IMR-90 (cell line): ENCODE results near the gene GLE1. TPM values are rescaled to one million over a fixed set of nuclear protein-coding genes. Genes with fewer than 3 reads are reported as not detected.

Experiments
- ATAC-seq: fragments of 200-7000 bp; cut with Tn5 transposase; 2 replicates; pipeline ENCODE4 v1.9.1; 2020; ENCODE audit warnings: low read depth, mild to moderate bottlenecking, moderate library complexity
- BruUV-seq: library from RNA; stranded (reverse); fragments of 400-500 nt; replicated peaks from 2 replicates; lab custom pipeline; 2021; lab: Mats Ljungman, UMichigan
- CTCF ChIA-PET: fragments of 300-600 bp; formaldehyde crosslinking; extraction: SDS; loops from one replicate; lab custom pipeline; 2021; ENCODE audit warnings: antibody characterized with exemption; lab: Yijun Ruan, JAX
- POLR2A ChIA-PET: fragments of 300-600 bp; sonication (Branson Sonifier 250); formaldehyde crosslinking; loops from one replicate; lab custom pipeline; 2022; ENCODE audit warnings: antibody characterized with exemption; ENCODE audit not compliant: unreplicated experiment; lab: Charles Lee
- DNase-seq: peaks from one replicate; pipeline ENCODE4 v3.0.0; 2013
- H2AFZ ChIP-seq: replicated peaks from 2 replicates; pipeline ENCODE3; 2013; ENCODE audit warnings: low read length, mild to moderate bottlenecking; ENCODE audit not compliant: poor library complexity
- H2AK5ac ChIP-seq: 2 replicates; pipeline ENCODE4 v1.6.1; 2013; ENCODE audit warnings: low read depth, low read length, inconsistent platforms
- H2AK9ac ChIP-seq: replicated peaks from 2 replicates; pipeline ENCODE3; 2013; ENCODE audit warnings: mild to moderate bottlenecking, low read depth, low read length, moderate library complexity; ENCODE audit not compliant: poor library complexity
- H2BK120ac ChIP-seq: 2 replicates; pipeline ENCODE4 v1.6.1; 2013; ENCODE audit warnings: low read depth, low read length, inconsistent platforms
- H2BK15ac ChIP-seq: 3 replicates; pipeline ENCODE4 v1.6.1; 2013; ENCODE audit warnings: low read depth, low read length, inconsistent platforms
- H2BK20ac ChIP-seq: 2 replicates; pipeline ENCODE4 v1.6.1; 2013; ENCODE audit warnings: low read depth, mild to moderate bottlenecking, inconsistent platforms, low read length, moderate library complexity
- H2BK5ac ChIP-seq: 2 replicates; pipeline ENCODE4 v1.6.1; 2013; ENCODE audit warnings: mild to moderate bottlenecking, low read depth, low read length, inconsistent platforms; ENCODE audit not compliant: poor library complexity, severe bottlenecking
- H3K14ac ChIP-seq: replicated peaks from 2 replicates; pipeline ENCODE4 v1.6.1; 2013; ENCODE audit warnings: low read depth, low read length, inconsistent platforms
- H3K18ac ChIP-seq: 2 replicates; pipeline ENCODE4 v1.6.1; 2013; ENCODE audit warnings: low read depth, low read length, control low read depth
- H3K23ac ChIP-seq: 2 replicates; pipeline ENCODE4 v1.6.1; 2013; ENCODE audit warnings: low read depth, low read length, inconsistent platforms
- H3K27ac ChIP-seq: 2 replicates; pipeline ENCODE4 v1.5.1; 2013; ENCODE audit warnings: mild to moderate bottlenecking, control low read depth, low read length; ENCODE audit not compliant: insufficient read depth
- H3K27me3 ChIP-seq: 2 replicates; pipeline ENCODE4 v1.6.1; 2013; ENCODE audit warnings: low read length; ENCODE audit not compliant: control insufficient read depth, insufficient read depth
- H3K36me3 ChIP-seq: 2 replicates; pipeline ENCODE4 v1.6.1; 2013; ENCODE audit warnings: low read length, mixed read lengths; ENCODE audit not compliant: control insufficient read depth, insufficient read depth
- H3K4ac ChIP-seq: 2 replicates; pipeline ENCODE4 v1.6.1; 2013; ENCODE audit warnings: low read depth, low read length, inconsistent platforms
- H3K4me1 ChIP-seq: 2 replicates; pipeline ENCODE4 v1.6.1; 2013; ENCODE audit warnings: low read length, mixed read lengths; ENCODE audit not compliant: control insufficient read depth, insufficient read depth
- H3K4me2 ChIP-seq: 2 replicates; pipeline ENCODE4 v1.6.1; 2013; ENCODE audit warnings: low read depth, mild to moderate bottlenecking, control low read depth, low read length, moderate library complexity
- H3K4me3 ChIP-seq: 2 replicates; pipeline ENCODE4 v1.5.1; 2013; ENCODE audit warnings: low read depth, mild to moderate bottlenecking, control low read depth, low read length, moderate library complexity; ENCODE audit not compliant: insufficient read depth
- H3K56ac ChIP-seq: 2 replicates; pipeline ENCODE4 v1.6.1; 2013; ENCODE audit warnings: low read length, inconsistent platforms; ENCODE audit not compliant: insufficient read depth; ENCODE audit errors: extremely low read depth
- H3K79me1 ChIP-seq, 2 experiments: 2 replicates each; pipeline ENCODE4 v1.6.1; 2013; ENCODE audit warnings: low read length in 2 of 2, inconsistent platforms in 1 of 2, low read depth in 1 of 2
- H3K9ac ChIP-seq: 2 replicates; pipeline ENCODE4 v1.6.1; 2013; ENCODE audit warnings: low read depth, low read length, control low read depth
- H3K9me1 ChIP-seq: 2 replicates; pipeline ENCODE4 v1.6.1; 2013; ENCODE audit warnings: low read length, inconsistent platforms; ENCODE audit not compliant: insufficient read depth
- H3K9me3 ChIP-seq: 2 replicates; pipeline ENCODE4 v1.6.1; 2013; ENCODE audit warnings: low read length; ENCODE audit not compliant: control insufficient read depth, insufficient read depth
- H4K20me1 ChIP-seq: 2 replicates; pipeline ENCODE4 v1.6.1; 2013; ENCODE audit warnings: low read length, inconsistent platforms; ENCODE audit not compliant: insufficient read depth
- H4K5ac ChIP-seq: 2 replicates; pipeline ENCODE4 v1.6.1; 2013; ENCODE audit warnings: mild to moderate bottlenecking, low read depth, low read length, control low read depth
- H4K8ac ChIP-seq, 2 experiments: 2 replicates each; pipeline ENCODE4 v1.6.1; 2013; ENCODE audit warnings: low read depth in 2 of 2, low read length in 2 of 2, control low read depth in 1 of 2, inconsistent platforms in 1 of 2
- H4K91ac ChIP-seq: 2 replicates; pipeline ENCODE4 v1.6.1; 2013; ENCODE audit warnings: low read depth, low read length, inconsistent platforms; ENCODE audit not compliant: insufficient read depth
- BHLHE40 ChIP-seq: fragments of 150-350 bp; IDR thresholded peaks from 2 replicates; pipeline ENCODE4 v1.6.1; 2016; ENCODE audit warnings: mild to moderate bottlenecking, low read depth, low read length
- CEBPB ChIP-seq: IDR thresholded peaks from 2 replicates; pipeline ENCODE4 v1.6.1; 2012; ENCODE audit warnings: low read depth, low read length, improper control_type of control experiment
- CHD1 ChIP-seq: IDR thresholded peaks from 2 replicates; pipeline ENCODE4 v1.6.1; 2012; ENCODE audit warnings: low read depth, low read length, improper control_type of control experiment
- CTCF ChIP-seq: conservative IDR thresholded peaks from 2 replicates; pipeline ENCODE4 v1.5.1; 2012; ENCODE audit warnings: mild to moderate bottlenecking, low read depth, low read length, improper control_type of control experiment
- ELK1 ChIP-seq: fragments of 150-350 bp; IDR thresholded peaks from 2 replicates; pipeline ENCODE4 v1.6.1; 2016; ENCODE audit warnings: low read depth, mild to moderate bottlenecking, low read length, moderate library complexity, borderline replicate concordance
- FOS ChIP-seq: fragments of 150-350 bp; IDR thresholded peaks from 2 replicates; pipeline ENCODE4 v1.6.1; 2016; ENCODE audit warnings: low read depth, low read length
- MAFK ChIP-seq: IDR thresholded peaks from 2 replicates; pipeline ENCODE4 v1.6.1; 2012; ENCODE audit warnings: low read depth, low read length, improper control_type of control experiment
- MAZ ChIP-seq: IDR thresholded peaks from 2 replicates; pipeline ENCODE4 v1.6.1; 2012; ENCODE audit warnings: low read depth, mild to moderate bottlenecking, low read length, improper control_type of control experiment, moderate library complexity, borderline replicate concordance
- MXI1 ChIP-seq: IDR thresholded peaks from 2 replicates; pipeline ENCODE4 v1.6.1; 2012; ENCODE audit warnings: low read depth, mild to moderate bottlenecking, low read length, moderate library complexity, borderline replicate concordance
- NFE2L2 ChIP-seq: fragments of 150-350 bp; IDR thresholded peaks from 2 replicates; pipeline ENCODE4 v1.6.1; 2016; ENCODE audit warnings: low read depth, mild to moderate bottlenecking, low read length
- POLR2A ChIP-seq: IDR thresholded peaks from 2 replicates; pipeline ENCODE4 v1.6.1; 2012; ENCODE audit warnings: mild to moderate bottlenecking, low read depth, low read length
- RAD21 ChIP-seq: IDR thresholded peaks from 2 replicates; pipeline ENCODE4 v1.6.1; 2012; ENCODE audit warnings: low read length, improper control_type of control experiment
- RCOR1 ChIP-seq: IDR thresholded peaks from 2 replicates; pipeline ENCODE4 v1.6.1; 2012; ENCODE audit warnings: mild to moderate bottlenecking, low read length, improper control_type of control experiment; ENCODE audit not compliant: insufficient replicate concordance
- RFX5 ChIP-seq: IDR thresholded peaks from 2 replicates; pipeline ENCODE4 v1.8.0; 2012; ENCODE audit warnings: low read depth, mild to moderate bottlenecking, low read length, moderate library complexity
- SMC3 ChIP-seq: fragments of 150-350 bp; IDR thresholded peaks from 2 replicates; pipeline ENCODE4 v1.6.1; 2016; ENCODE audit warnings: low read depth, mild to moderate bottlenecking, antibody characterized with exemption, low read length, moderate library complexity
- USF2 ChIP-seq: fragments of 150-350 bp; IDR thresholded peaks from 2 replicates; pipeline ENCODE4 v1.6.1; 2017; ENCODE audit warnings: mild to moderate bottlenecking, antibody characterized with exemption, low read length, low read depth
- WGBS, 2 experiments: methylation state at CpG; one replicate each; pipeline versions ENCODE4 v1.1.5 to v1.1.7; 2013; ENCODE audit warnings: missing lambda C conversion rate in 2 of 2; ENCODE audit not compliant: insufficient read length in 1 of 2; ENCODE audit errors: extremely low coverage in 2 of 2; 5-methylcytosine and 5-hydroxymethylcytosine counted together
- dilution Hi-C: fragments of 300-500 bp; cut with HindIII; formaldehyde crosslinking; loops from one replicate; pipeline ENCODE4 v1.14.3; 2018; ENCODE audit warnings: low sequenced_read_pairs; ENCODE audit not compliant: unreplicated experiment
- in situ Hi-C: fragments of 300-500 bp; cut with MboI; formaldehyde crosslinking; loops from 3 replicates; pipeline ENCODE4 v1.14.3; 2019; ENCODE audit warnings: low sequenced_read_pairs, inconsistent platforms, mixed read lengths
- intact Hi-C: fragments of 100-400 bp; cut with micrococcal nuclease; formaldehyde crosslinking; loops from 2 replicates; pipeline ENCODE4 v1.10.0; 2022
- polyA plus RNA-seq, 3 experiments: library from polyadenylated mRNA; depleted of rRNA; stranded (reverse); fragments of >200 nt; gene quantifications; 2 replicates each; pipeline ENCODE4 v1.2.3, GENCODE V29; 2012; ENCODE audit warnings: low replicate concordance in 1 of 3
- total RNA-seq: library from RNA; depleted of rRNA; stranded (reverse); fragments of >200 nt; gene quantifications from 2 replicates; pipeline ENCODE4 v1.2.3, GENCODE V29; 2012

GLE1 gene
- total and polyA plus RNA-seq, 2 of the 4 experiments (the other 2 are of a cell fraction) = 14.3 to 39.4 TPM

- Histone ChIP-seq H2BK5ac (no peak overlapping the region), H3K27ac (no peak overlapping the region), H4K20me1 (no peaks in the 10 kb centered on the region), H3K14ac (no peak overlapping the region), H3K27me3 (no peaks in the 10 kb centered on the region), H3K79me1 (no peaks in the 10 kb centered on the region; a peak in 1 of 4 replicates), H3K4me1 (no peaks in the 10 kb centered on the region), H3K23ac (no peak overlapping the region), H2BK120ac (no peak overlapping the region), H4K91ac (no peak overlapping the region), H4K8ac (no peak overlapping the region), H3K9me1 (peaks cover 7% of the 10 kb centered on the region; the same call in 1 of the 2 replicates), H3K9ac (no peak overlapping the region), H2BK20ac (no peak overlapping the region), H3K4ac (no peak overlapping the region), H3K56ac (no peak overlapping the region), H3K9me3 (no peaks in the 10 kb centered on the region), H3K4me2 (no peak overlapping the region), H3K18ac (no peak overlapping the region), H2BK15ac (no peak overlapping the region), H2AK9ac (no peak overlapping the region), H4K5ac (no peak overlapping the region), H2AK5ac (no peak overlapping the region), H2AFZ (no peak overlapping the region), H3K4me3 (no peak overlapping the region), H3K36me3 (peaks cover 44% of the 10 kb centered on the region)
- no peak for DNase-seq
- in situ Hi-C loops = no loop called here
- no peak for TF ChIP-seq POLR2A
- TF ChIP-seq FOS = no peak
- TF ChIP-seq RAD21 = no peak
- TF ChIP-seq CEBPB = no peak
- TF ChIP-seq MXI1 = no peak
- TF ChIP-seq CTCF = no peak
- no peak for TF ChIP-seq MAZ
- TF ChIP-seq BHLHE40 = no peak
- TF ChIP-seq MAFK = no peak
- no peak for TF ChIP-seq SMC3
- TF ChIP-seq RCOR1 = no peak
- TF ChIP-seq RFX5 = no peak
- TF ChIP-seq ELK1 = no peak
- TF ChIP-seq CHD1 = no peak
- no peak for TF ChIP-seq USF2
- TF ChIP-seq NFE2L2 = no peak
- ChIA-PET CTCF (interaction anchor here (0.6 kb wide), 1 partner anchor 28 kb away, joined by 3 read pairs; no protein-coding TSS in a partner anchor), POLR2A (no interaction called here)
- WGBS, 2 experiments = no CpG with 5 or more reads among the region's 7 CpGs
- intact Hi-C loops = no loop called here
- dilution Hi-C loops = no loop called here
- no TSS peak for BruUV-seq
- no peak for ATAC-seq
Observed at GRCh38 chr9:128485414-128485855, 19.1 kb upstream of the GLE1 start.
